ENCODE data around the gene SMCO4.
"Not testable (repeated sequence)": the region's sequence is repeated elsewhere in the genome, so short reads cannot be mapped to it uniquely, and the experiment has no call there.

The SMCO4 gene

GRCh38 chr11:93559681-93560080 lies 16.5 kb upstream of the SMCO4 start:
- DNase-seq = no peak

DNA sequence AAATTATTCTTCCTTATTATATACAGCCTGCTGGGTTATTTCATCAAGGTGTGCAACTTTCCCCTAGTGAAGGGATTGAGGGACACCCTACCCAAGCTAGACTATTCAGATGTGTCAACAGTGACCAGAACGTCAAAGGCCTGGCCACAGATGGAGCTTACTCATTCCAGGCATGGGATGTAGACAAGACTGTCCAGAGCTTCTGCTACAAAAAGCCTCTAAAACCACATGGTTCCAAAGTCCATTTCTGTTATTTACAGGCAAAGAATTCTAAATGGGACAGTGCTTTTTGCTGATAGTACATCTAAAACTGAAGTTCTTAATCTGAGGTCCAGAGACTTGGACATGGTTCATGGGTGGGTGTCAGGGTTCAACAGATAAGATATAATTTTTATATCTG lies 9.7 kb upstream of the SMCO4 start:
- no peak for DNase-seq

DNA sequence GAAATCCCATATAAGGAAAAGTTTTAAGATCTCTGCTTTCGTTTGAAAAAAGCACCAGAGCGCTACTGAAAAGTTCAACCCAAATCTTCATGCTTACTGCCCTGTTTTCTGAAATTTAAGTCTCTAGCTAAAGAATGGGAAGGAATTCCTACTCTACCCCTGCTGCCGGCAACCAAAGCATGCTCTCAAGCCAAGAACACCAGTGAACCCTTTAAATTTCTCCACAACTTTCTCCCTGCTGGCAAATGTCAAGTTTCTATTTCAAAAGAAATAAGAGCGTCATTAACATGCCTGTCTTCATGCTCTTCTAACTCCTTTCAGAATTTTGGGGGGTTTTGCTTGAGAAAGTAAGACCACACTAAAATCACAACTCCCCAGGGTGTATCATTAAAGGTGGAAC lies 6.8 kb upstream of the SMCO4 start:
- DNase-seq = no peak

DNA sequence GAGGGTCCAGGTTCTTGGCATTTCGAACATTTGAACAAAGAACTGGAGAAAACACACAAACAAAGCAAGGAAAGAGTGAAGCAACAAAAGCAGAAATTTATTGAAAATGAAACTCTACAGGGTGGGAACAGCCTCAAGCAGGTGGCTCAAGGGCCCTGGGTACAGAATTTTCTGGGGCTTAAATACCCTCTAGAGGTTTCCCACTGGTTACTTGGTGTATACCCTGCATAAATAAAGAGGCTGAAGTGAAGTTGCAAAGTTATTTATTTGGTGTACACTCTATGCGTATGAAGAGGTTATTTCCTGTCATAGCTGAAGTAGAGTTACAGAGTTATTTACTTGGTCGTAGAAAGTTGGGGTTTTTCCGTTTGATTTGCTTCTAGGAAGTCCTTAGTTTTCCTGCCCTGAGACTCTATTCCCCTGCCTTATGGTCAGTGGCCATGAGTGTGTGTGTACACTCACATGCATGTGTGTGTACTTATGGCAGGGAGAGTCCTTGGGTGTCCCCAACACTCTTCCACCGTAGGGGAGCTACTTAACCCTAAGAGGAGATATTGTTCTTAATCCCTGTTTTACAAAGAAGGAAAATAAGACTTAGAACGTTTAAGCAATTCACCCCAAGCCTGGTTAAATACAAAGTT lies 5.6 kb upstream of the SMCO4 start:
- no peak for DNase-seq

DNA sequence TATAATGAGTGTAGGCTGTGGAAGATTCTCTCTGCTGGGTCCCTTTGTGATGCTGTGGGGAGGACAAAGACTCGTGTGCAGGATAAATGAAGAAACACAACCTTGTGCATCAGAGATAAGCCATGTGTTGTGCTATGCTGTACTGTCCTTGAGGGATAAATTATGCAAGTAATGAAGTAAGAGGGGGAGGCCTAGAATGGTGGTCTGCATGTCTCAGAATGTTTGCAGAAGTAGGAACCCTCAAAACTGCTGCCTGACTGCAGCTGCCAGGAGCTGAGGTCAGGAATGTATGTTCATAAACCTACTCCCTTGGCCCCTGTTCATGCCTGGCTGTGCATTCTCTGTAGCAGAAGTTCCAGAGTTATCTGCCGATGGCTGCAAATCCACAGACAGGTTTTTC lies 4.6 kb upstream of the SMCO4 start:
- DNase-seq = no peak

DNA sequence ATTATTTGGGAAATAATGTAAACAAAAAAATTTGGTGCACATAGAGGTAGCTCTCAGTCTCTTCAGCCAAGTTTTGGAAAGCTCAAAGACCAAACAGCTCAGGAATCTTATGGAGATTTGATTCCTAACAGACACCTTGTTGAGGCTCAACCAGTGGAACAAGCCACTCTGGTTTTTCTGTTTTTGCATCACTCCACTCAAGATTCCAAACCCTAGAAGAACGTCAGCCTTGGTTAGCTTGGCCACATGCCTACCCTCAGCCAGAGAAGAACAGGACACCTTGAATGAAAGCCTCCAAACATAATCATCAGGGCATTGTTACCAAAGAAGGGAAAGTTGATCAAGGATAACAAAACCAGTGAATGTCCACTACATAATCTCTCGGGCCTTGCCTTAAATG lies 3.8 kb upstream of the SMCO4 start:
- DNase-seq = no peak

DNA sequence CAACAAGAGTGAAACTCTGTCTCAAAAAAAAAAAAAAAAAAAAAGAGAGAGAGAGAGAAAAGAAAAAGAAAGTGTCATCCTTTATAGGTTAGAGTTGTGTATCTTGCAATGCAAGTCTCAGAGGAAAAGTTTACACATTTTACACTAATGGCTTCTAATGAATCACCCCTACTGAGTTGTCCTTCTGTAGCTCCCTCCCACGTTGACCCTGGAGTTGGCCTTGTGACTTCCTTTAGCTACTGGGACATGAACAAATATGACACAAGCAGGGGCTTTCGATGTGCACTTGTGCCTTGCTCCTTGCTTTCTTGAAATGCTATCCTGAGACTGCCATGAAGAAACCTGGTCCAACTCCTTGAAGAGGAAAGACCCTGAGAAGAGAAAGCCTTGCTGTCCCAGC lies 2.4 kb upstream of the SMCO4 start:
- DNase-seq = no peak

- DNase-seq = peak; percentile 84
Observed at GRCh38 chr11:93542811-93543229, 371 bp downstream of the SMCO4 start.

- peak; percentile 87 for DNase-seq
Observed at GRCh38 chr11:93541884-93542810, 1.0 kb downstream of the SMCO4 start.

GRCh38 chr11:93540896-93541553 lies 2.2 kb downstream of the SMCO4 start:
- DNase-seq = no peak

DNA sequence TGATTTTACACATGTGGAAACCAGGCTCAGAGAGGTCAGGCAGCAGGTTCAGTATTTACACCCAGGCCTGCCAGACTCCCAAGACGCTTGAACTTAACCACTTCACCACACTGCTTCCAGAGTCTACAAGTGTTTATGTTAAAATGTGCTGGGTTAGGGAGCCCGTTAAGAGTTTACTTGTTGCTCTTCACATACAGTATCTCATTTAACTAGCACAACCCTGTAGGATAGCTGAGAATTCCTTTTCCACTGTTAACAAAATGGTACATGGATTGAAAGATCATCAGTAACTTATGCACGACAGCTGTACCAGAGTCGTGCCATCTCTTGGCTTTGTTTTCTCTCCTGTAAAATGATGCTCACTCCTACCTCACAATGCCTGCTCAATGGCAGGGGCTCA lies 2.9 kb downstream of the SMCO4 start:
- DNase-seq = no peak

DNA sequence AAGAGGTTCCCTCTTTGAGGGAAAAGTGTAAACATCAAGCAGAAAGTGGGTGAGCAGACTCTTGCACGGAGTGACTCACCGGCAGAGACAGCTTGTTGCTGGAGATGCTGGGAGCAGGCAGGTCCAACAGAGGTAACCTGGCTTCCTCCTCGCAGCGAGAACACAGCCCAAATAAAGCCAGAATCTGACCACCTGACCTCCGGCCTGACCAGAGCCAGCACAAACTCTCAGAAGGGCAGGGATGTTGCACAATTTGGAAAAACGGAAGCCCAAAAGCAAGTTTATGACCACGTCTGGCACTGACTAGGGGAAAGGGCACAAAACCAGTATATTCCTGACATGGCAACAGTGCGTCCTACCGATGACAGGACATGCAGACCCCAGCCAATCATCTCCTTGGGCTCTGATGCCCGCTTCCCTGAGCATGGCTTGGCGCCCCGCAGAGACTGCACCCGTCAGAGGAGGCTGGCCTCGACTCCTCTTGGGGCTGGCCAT lies 5.4 kb downstream of the SMCO4 start:
- DNase-seq = peak; percentile 24

- DNase-seq = peak; percentile 52
Observed at GRCh38 chr11:93537049-93537448, 6.1 kb downstream of the SMCO4 start.

DNA sequence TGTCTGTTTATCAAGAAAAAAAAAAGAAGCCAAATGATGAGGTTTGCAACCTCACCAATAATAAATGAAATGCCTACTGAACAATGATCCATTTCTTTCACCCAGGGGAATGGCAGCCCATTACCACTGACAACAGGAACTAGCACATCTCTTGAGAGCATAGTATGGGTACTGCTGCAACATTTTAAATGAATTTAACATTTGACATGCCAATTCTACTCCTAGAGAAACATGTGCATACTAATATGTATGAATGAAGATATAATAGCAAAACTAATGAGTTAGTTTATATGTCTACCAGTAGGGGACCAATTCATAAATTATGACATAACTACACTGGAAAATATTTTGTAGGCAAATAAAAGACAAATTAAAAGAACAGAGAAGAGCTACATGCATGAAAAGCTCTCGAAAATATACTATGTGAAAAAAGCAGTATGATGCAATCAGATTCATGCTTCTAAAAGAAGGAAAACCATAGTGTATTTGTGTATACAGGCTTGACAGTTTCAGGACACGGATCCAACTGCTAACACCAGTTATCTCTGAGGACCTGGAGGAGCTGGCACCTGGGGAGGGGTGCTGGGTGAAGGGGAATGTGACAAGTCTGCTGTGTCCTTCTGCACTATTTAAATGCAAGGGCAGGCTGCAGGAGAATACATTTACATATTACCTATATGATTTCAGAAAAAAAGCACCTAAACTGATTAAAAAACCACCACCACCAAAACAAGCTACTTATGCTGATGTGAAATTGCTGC lies 6.9 kb downstream of the SMCO4 start:
- DNase-seq = no peak

GRCh38 chr11:93535578-93535977 lies 7.6 kb downstream of the SMCO4 start:
- not testable (repeated sequence) for DNase-seq

DNA sequence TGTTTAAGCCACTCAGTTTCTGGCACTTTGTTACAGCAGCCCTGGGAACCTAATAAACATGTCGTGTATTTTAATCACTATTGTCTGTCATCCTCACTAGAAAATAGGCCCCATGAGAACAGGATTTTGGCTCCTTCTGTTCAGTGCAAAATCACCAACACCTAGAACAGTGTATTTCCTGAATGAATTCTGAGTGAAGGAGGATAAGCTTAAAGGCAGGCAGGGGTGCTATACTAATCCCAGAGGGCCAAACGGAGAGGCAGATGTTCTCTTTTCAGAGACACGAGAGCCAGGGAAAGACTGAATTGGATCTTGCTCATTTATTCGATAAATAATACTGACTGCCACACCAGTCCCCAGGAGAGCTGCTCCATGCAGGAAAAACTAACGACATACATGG lies 10.4 kb downstream of the SMCO4 start:
- peak; percentile 70 for DNase-seq

- no peak for DNase-seq
Observed at GRCh38 chr11:93532281-93532789, 10.9 kb downstream of the SMCO4 start.

GRCh38 chr11:93530468-93530826 lies 12.7 kb downstream of the SMCO4 start:
- DNase-seq = no peak

GRCh38 chr11:93529707-93530467 lies 13.3 kb downstream of the SMCO4 start:
- peak; percentile 32 for DNase-seq

- DNase-seq = peak; percentile 71
Observed at GRCh38 chr11:93528757-93529645, 14.2 kb downstream of the SMCO4 start.

- DNase-seq = no peak
Observed at GRCh38 chr11:93528252-93528651, 14.9 kb downstream of the SMCO4 start.

Measured in NCI-H69 (cell line).